GM11168 (cell line): ENCODE measurements around the gene NANOS2.

Experiments
- in situ Hi-C: fragments of 300-500 bp; cut with MboI; formaldehyde crosslinking; loops from one replicate; pipeline ENCODE4 v1.12.0; 2022; ENCODE audit warnings: low sequenced_read_pairs; ENCODE audit not compliant: unreplicated experiment

The NANOS2 gene

GRCh38 chr19:45913874-45914830 lies at the start of gene NANOS2:
Gene NANOS2, minus strand, starts transcription at chr19:45914778. Its CDS starts 85 bp downstream, at chr19:45914693.
- in situ Hi-C loops = no loop called here

- in situ Hi-C loops = no loop called here
Observed at GRCh38 chr19:45962021-45962420, 47.4 kb upstream of the NANOS2 start.

- in situ Hi-C loops = no loop called here
Observed at GRCh38 chr19:45960595-45961235, 46.1 kb upstream of the NANOS2 start.

GRCh38 chr19:45959517-45960025 lies 45.0 kb upstream of the NANOS2 start:
- in situ Hi-C loops = no loop called here

- in situ Hi-C loops = no loop called here
Observed at GRCh38 chr19:45958769-45959516, 44.4 kb upstream of the NANOS2 start.

GRCh38 chr19:45958320-45958719 lies 43.7 kb upstream of the NANOS2 start:
- in situ Hi-C loops = no loop called here

GRCh38 chr19:45955905-45956608 lies 41.5 kb upstream of the NANOS2 start:
- in situ Hi-C loops = no loop called here

GRCh38 chr19:45954156-45954555 lies 39.6 kb upstream of the NANOS2 start:
- in situ Hi-C loops = no loop called here

GRCh38 chr19:45953676-45954075 lies 39.1 kb upstream of the NANOS2 start:
- in situ Hi-C loops = no loop called here

GRCh38 chr19:45952686-45953505 lies 38.3 kb upstream of the NANOS2 start:
- in situ Hi-C loops = no loop called here

GRCh38 chr19:45952341-45952685 lies 37.7 kb upstream of the NANOS2 start:
- in situ Hi-C loops = no loop called here

GRCh38 chr19:45947926-45948325 lies 33.3 kb upstream of the NANOS2 start:
- in situ Hi-C loops = no loop called here

- in situ Hi-C loops = no loop called here
Observed at GRCh38 chr19:45940515-45940805, 25.9 kb upstream of the NANOS2 start.

GRCh38 chr19:45939792-45940514 lies 25.4 kb upstream of the NANOS2 start:
- in situ Hi-C loops = no loop called here

- in situ Hi-C loops = no loop called here
Observed at GRCh38 chr19:45938733-45939319, 24.2 kb upstream of the NANOS2 start.

- in situ Hi-C loops = no loop called here
Observed at GRCh38 chr19:45935267-45935666, 20.7 kb upstream of the NANOS2 start.

- in situ Hi-C loops = no loop called here
Observed at GRCh38 chr19:45934551-45935230, 20.1 kb upstream of the NANOS2 start.

- in situ Hi-C loops = no loop called here
Observed at GRCh38 chr19:45933759-45934158, 19.2 kb upstream of the NANOS2 start.
